ENCODE data around the gene EFHC1.

The EFHC1 gene

GRCh38 chr6:52538252-52538900 is 118.2 kb downstream of the EFHC1 start:
- DNase-seq (ENCODE audit: low read depth, low spot score), result no peak

- DNase-seq (ENCODE audit: low read depth, low spot score), result no peak
Observed at GRCh38 chr6:52538901-52539354, 118.8 kb downstream of the EFHC1 start.

DNA sequence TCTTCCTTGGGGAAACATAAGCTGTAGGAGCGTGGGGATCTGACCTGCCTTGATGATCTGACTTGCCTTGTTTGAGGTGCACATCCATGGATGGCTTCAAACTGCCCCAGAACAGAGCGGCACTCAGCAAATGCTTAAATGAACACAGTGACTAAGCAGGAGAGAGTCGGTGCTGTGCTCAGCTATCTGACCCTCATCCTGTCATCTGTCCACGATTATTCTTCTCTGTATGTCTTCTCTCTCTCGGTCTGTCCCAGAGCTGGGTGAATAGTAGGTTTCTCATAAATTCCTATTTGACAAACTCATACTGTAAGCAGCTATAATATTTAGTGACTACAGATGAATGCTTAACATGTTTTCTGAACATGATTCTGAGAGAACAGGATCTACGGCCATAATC is 119.5 kb downstream of the EFHC1 start:
- DNase-seq (ENCODE audit: low read depth, low spot score), result no peak

DNA sequence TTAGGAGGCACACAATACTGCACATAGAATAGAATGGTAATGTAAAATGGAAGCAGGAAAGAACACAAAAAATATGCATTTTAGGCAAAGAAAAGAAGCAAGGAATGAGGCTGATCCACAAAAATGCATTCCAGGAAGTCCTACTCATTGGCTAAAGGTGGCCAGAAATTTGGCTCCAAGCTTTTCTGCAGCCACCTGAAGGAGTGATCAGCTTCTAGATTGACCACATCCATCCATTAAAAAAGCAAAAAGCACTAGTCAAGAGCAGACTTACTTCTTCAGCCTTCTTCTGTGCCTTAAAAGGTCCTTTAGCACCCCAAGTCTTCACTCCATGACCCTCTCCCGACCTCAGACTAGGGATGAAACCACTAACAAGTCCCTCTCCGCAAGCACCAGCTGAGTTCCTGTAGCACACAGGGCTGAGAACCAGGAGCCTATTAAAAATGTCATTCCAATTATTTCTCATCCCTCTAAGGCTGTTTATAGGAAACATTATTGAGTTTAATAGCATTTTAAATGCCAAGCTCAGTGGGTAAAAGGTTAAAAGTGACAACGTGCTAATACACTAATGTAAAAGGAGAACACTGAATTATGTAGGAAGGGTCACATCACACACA is 120.3 kb downstream of the EFHC1 start:
- DNase-seq (ENCODE audit: low read depth, low spot score), result no peak

- DNase-seq (ENCODE audit: low read depth, low spot score), result no peak
Observed at GRCh38 chr6:52541135-52541534, 121.0 kb downstream of the EFHC1 start.

GRCh38 chr6:52543262-52543661 is 123.1 kb downstream of the EFHC1 start:
- DNase-seq (ENCODE audit: low read depth, low spot score), result no peak

- peak; percentile 18 for DNase-seq (ENCODE audit: low read depth, low spot score)
Observed at GRCh38 chr6:52543729-52544601, 123.8 kb downstream of the EFHC1 start.

GRCh38 chr6:52544602-52545405 is 124.7 kb downstream of the EFHC1 start:
- no peak for DNase-seq (ENCODE audit: low read depth, low spot score)

GRCh38 chr6:52545406-52546119 is 125.4 kb downstream of the EFHC1 start:
- no peak for DNase-seq (ENCODE audit: low read depth, low spot score)

DNA sequence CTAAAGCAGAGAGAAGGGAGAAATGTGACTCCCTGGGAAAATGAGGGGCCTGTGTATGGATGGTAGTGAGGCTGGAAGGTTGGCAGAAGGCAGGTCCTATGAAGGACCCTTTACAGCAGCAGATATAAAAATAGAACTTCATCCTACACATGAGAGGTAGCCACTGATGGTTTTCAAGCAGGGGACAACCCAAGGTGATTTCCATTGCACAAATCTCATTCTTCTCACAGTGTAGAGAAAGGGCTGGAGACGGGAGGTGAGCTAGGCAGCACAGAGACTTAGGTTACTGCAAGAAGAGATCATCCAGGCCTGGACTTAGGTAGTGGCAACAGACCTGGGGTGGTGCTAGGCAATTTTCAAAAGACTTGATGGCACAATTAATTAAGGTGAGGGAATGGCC is 126.0 kb downstream of the EFHC1 start:
- DNase-seq (ENCODE audit: low read depth, low spot score), result no peak

- DNase-seq (ENCODE audit: low read depth, low spot score), result no peak
Observed at GRCh38 chr6:52546678-52547077, 126.5 kb downstream of the EFHC1 start.

DNA sequence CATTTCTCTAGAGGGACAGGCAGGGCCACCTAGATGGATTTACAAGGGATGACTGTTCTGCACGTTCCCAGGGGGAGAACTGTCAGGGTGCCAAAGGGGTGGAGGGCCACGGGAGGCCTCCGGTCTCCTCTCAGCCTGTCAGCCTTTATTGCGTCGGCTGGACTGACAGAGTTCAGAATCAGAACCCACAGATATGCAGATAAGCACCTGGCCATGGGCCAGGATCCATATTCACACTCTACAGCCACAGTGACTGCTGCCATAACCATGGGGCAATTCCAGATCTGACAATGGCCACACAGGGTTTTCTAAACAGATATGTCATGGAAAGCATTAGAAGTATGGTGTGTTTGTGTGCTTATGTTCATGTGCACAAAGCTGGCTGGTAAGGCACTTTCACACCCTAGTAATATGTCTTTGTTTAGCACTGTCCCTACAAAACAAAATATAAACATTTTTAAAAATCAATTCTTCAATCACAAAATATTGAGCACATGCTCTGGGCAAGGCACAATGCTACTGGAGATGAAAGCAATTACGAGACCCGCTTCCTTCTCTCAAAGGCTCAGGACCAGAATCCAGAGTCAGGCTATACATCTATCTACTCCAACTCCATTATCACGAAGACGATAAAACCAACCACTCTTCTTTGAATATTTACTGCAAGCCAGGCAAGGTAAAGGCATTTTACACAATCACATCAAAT is 127.7 kb downstream of the EFHC1 start:
- no peak for DNase-seq (ENCODE audit: low read depth, low spot score)

DNA sequence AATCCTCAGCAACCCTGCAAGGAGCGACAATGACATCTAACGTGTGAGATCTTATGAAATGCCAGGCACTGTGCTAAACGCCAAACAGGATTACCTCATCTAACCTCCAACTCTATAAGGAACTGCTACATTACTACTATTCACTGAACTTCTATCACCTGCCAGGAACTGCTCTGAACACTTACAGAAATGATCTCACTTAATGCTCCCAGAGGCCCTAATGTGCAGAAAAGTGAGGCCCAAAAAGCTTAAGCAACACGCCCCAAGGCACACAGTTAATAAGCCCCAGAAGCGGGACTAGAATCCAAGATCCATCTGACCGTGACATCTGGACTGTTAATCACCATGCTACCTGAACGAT is 128.2 kb downstream of the EFHC1 start:
- DNase-seq (ENCODE audit: low read depth, low spot score), result no peak

DNA sequence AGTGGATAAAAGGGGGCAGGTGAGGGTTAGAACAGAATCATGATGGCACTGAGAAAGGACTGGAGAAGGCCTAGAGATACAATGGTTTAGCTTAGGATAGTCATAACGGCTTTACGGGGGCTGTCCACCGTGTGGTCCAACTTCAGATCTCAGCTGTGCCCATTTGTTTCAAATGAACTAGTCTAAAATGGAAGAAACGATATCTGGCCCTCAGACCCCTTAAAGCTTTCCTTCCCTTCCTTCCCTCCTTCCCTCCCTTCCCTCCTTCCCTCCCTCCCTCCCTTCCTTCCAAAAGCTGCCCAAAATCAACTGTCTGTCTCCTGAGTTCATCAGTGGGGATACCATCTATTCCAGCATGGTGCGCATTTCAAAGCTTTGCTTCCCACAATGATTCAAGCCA is 128.9 kb downstream of the EFHC1 start:
- no peak for DNase-seq (ENCODE audit: low read depth, low spot score)

DNA sequence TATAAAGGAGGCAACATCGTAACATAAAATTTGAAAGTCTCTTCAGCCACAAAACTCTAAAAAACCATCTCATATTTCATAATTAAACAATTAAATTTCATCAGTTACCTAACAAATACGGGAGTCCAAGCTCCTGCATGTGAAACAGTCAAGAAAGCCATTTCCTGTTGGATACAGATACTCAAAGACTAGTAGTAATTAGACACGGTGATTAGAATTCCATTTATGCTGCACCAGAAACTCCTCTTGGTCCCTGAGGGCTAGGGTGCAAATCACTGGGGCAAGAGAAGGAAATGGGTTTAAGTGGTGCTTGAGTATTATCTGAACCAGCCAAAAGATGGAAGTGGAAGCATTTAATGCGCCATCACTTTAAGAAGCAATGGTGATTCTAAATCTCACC is 129.3 kb downstream of the EFHC1 start:
- no peak for DNase-seq (ENCODE audit: low read depth, low spot score)

- no peak for DNase-seq (ENCODE audit: low read depth, low spot score)
Observed at GRCh38 chr6:52550014-52550575, 130.0 kb downstream of the EFHC1 start.

GRCh38 chr6:52550870-52551269 is 130.7 kb downstream of the EFHC1 start:
- DNase-seq (ENCODE audit: low read depth, low spot score), result no peak

DNA sequence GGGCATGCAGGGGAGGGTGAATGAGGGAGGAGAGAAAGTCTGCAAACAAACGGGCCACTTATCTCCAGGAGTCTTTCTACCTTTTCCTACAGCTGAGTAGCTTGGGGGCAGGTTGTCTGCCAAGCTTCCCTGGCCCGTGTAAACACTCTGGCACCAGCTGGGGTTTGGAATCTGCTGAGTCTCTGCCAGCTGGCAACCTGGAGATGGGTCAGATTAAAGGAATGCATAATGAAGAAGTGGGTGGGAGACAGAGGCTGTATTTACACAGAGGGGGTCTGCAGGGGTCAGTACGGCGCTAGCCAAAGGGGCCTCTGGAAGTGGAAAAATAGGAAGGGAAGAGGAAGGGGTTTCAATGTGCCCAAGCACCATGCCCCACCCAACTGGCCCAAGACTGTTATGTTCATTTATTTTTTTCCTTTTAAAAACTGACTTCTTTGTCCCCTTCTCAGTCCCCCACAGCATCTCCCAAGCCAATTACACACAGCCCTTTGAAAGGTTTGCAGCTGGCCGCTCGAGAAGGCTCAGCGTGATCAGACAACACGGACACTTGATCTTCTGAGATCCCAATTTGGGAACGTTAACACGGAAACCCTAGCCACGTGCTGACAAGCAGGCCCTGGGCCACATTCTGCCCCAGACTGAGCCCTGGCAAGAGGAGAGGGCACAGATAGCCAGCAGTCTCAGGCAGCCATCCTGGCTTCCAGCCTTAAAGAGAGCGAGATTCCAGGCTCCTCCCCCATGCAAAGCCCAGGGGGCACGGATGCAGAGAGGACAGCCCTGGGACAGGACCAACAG is 131.5 kb downstream of the EFHC1 start:
- DNase-seq (ENCODE audit: low read depth, low spot score), result peak; percentile 70

GRCh38 chr6:52552278-52552643 is 132.1 kb downstream of the EFHC1 start:
- no peak for DNase-seq (ENCODE audit: low read depth, low spot score)

DNA sequence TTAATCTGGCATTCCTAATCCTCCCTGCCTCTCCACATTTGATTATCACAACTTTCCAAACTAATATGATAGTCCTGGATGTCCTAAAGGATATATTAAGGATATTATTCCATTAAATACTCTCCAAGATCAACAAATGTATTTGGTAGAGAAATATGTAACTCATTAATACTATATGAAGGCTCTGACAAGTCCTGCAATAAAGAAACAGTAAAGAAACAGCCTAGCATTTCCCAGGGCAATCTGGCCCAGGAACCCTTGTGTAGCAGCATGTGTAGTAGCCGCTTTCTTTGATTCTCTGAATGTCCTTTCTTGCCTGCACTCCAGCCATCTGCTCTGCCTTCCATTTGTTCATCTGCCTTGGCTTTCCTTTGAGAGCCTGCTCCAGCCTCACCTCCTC is 133.0 kb downstream of the EFHC1 start:
- DNase-seq (ENCODE audit: low read depth, low spot score), result no peak
